IPS-15b (cell line): ENCODE measurements around the gene AP5S1.
"Not testable (repeated sequence)": the region's sequence is repeated elsewhere in the genome, so short reads cannot be mapped to it uniquely, and the experiment has no call there.

Experiments used
- H3K27me3 ChIP-seq: one replicate; pipeline ENCODE4 v1.6.1; 2013; ENCODE audit warnings: low read length; ENCODE audit not compliant: control insufficient read depth, insufficient read depth
- H3K36me3 ChIP-seq: one replicate; pipeline ENCODE4 v1.6.1; 2013; ENCODE audit warnings: low read length; ENCODE audit not compliant: control insufficient read depth, insufficient read depth
- H3K4me1 ChIP-seq: one replicate; pipeline ENCODE4 v1.6.1; 2013; ENCODE audit warnings: mild to moderate bottlenecking, low read length; ENCODE audit not compliant: control insufficient read depth, insufficient read depth
- H3K4me3 ChIP-seq: one replicate; pipeline ENCODE4 v1.5.1; 2013; ENCODE audit warnings: low read depth, low read length
- H3K9ac ChIP-seq: one replicate; pipeline ENCODE4 v1.6.1; 2013; ENCODE audit warnings: low read depth, mild to moderate bottlenecking, low read length
- H3K9me3 ChIP-seq: one replicate; pipeline ENCODE4 v1.6.1; 2013; ENCODE audit warnings: mild to moderate bottlenecking, low read length; ENCODE audit not compliant: control insufficient read depth, insufficient read depth

Gene AP5S1

GRCh38 chr20:3840201-3840600, 19.9 kb downstream of the AP5S1 start:
- H3K4me3 ChIP-seq, H3K27me3 ChIP-seq, H3K9ac ChIP-seq, H3K9me3 ChIP-seq, H3K36me3 ChIP-seq, H3K4me1 ChIP-seq: not testable (repeated sequence)

GRCh38 chr20:3842348-3842930, 22.1 kb downstream of the AP5S1 start:
- Histone ChIP-seq H3K4me3 (no peak overlapping the region), H3K4me1 (no peaks in the 10 kb centered on the region), H3K36me3 (no peaks in the 10 kb centered on the region), H3K27me3 (no peaks in the 10 kb centered on the region), H3K9me3 (no peaks in the 10 kb centered on the region), H3K9ac (no peak overlapping the region)

- Histone ChIP-seq H3K4me3 (no peak overlapping the region), H3K9ac (no peak overlapping the region), H3K36me3 (no peaks in the 10 kb centered on the region), H3K4me1 (no peaks in the 10 kb centered on the region), H3K9me3 (no peaks in the 10 kb centered on the region), H3K27me3 (no peaks in the 10 kb centered on the region)
Observed at GRCh38 chr20:3843490-3843889, 23.1 kb downstream of the AP5S1 start.

- not testable (repeated sequence) for H3K9ac ChIP-seq
Observed at GRCh38 chr20:3843990-3844619, 23.8 kb downstream of the AP5S1 start.

GRCh38 chr20:3846378-3846739, 26.0 kb downstream of the AP5S1 start:
- peak overlapping the region; percentile 89 for H3K4me3 ChIP-seq
- H3K4me1 ChIP-seq = no peaks in the 10 kb centered on the region
- H3K27me3 ChIP-seq = no peaks in the 10 kb centered on the region
- H3K9ac ChIP-seq = peak overlapping the region; percentile 81
- no peaks in the 10 kb centered on the region for H3K9me3 ChIP-seq
- H3K36me3 ChIP-seq = no peaks in the 10 kb centered on the region

More at GRCh38 chr20:3843990-3844619, 23.8 kb downstream of the AP5S1 start:
- not testable (repeated sequence) for H3K27me3 ChIP-seq, H3K9me3 ChIP-seq, H3K36me3 ChIP-seq, H3K4me3 ChIP-seq, H3K4me1 ChIP-seq

GRCh38 chr20:3846740-3847428, 26.5 kb downstream of the AP5S1 start, which contains the start of gene MAVS:
TSS of gene MAVS (plus strand) at chr20:3846834. CDS start at chr20:3854625, 7,791 bp downstream.
- Histone ChIP-seq H3K9me3 (no peaks in the 10 kb centered on the region), H3K27me3 (no peaks in the 10 kb centered on the region), H3K4me3 (peak within 1 kb of the TSS; percentile 89), H3K36me3 (no peaks in the 10 kb centered on the region), H3K4me1 (no peaks in the 10 kb centered on the region), H3K9ac (peak within 1 kb of the TSS; percentile 81)

GRCh38 chr20:3847429-3847940, 27.1 kb downstream of the AP5S1 start:
- Histone ChIP-seq H3K4me3 (peak overlapping the region; percentile 89), H3K4me1 (no peaks in the 10 kb centered on the region), H3K27me3 (no peaks in the 10 kb centered on the region), H3K9me3 (no peaks in the 10 kb centered on the region), H3K36me3 (no peaks in the 10 kb centered on the region), H3K9ac (peak overlapping the region; percentile 41)

- Histone ChIP-seq H3K4me1 (no peaks in the 10 kb centered on the region), H3K9ac (no peak overlapping the region), H3K36me3 (no peaks in the 10 kb centered on the region), H3K9me3 (no peaks in the 10 kb centered on the region), H3K4me3 (no peak overlapping the region), H3K27me3 (no peaks in the 10 kb centered on the region)
Observed at GRCh38 chr20:3848565-3848964, 28.2 kb downstream of the AP5S1 start.

GRCh38 chr20:3854462-3854871, 34.1 kb downstream of the AP5S1 start:
- no peak overlapping the region for H3K9ac ChIP-seq
- H3K9me3 ChIP-seq = no peaks in the 10 kb centered on the region
- H3K4me1 ChIP-seq = no peaks in the 10 kb centered on the region
- H3K27me3 ChIP-seq = no peaks in the 10 kb centered on the region
- peaks cover 11% of the 10 kb centered on the region for H3K36me3 ChIP-seq
- no peak overlapping the region for H3K4me3 ChIP-seq

GRCh38 chr20:3857405-3857804, 37.1 kb downstream of the AP5S1 start:
- Histone ChIP-seq H3K36me3 (peaks cover 16% of the 10 kb centered on the region), H3K4me1 (no peaks in the 10 kb centered on the region), H3K9ac (no peak overlapping the region), H3K9me3 (no peaks in the 10 kb centered on the region), H3K4me3 (no peak overlapping the region), H3K27me3 (no peaks in the 10 kb centered on the region)

GRCh38 chr20:3858689-3859088, 38.3 kb downstream of the AP5S1 start:
- Histone ChIP-seq H3K4me3 (no peak overlapping the region), H3K9ac (no peak overlapping the region), H3K4me1 (no peaks in the 10 kb centered on the region), H3K9me3 (no peaks in the 10 kb centered on the region), H3K36me3 (peaks cover 29% of the 10 kb centered on the region), H3K27me3 (no peaks in the 10 kb centered on the region)

GRCh38 chr20:3861191-3861590, 40.8 kb downstream of the AP5S1 start:
- Histone ChIP-seq H3K27me3 (no peaks in the 10 kb centered on the region), H3K9ac (no peak overlapping the region), H3K9me3 (no peaks in the 10 kb centered on the region), H3K36me3 (peaks cover 46% of the 10 kb centered on the region), H3K4me3 (no peak overlapping the region), H3K4me1 (no peaks in the 10 kb centered on the region)
